ENCODE measurements around the gene KRT82. TPM values are rescaled to one million over a fixed set of nuclear protein-coding genes. Genes with fewer than 3 reads are reported as not detected.

KRT82 gene
- total RNA-seq, 4 donors from 2014 or later, result not detected

DNA sequence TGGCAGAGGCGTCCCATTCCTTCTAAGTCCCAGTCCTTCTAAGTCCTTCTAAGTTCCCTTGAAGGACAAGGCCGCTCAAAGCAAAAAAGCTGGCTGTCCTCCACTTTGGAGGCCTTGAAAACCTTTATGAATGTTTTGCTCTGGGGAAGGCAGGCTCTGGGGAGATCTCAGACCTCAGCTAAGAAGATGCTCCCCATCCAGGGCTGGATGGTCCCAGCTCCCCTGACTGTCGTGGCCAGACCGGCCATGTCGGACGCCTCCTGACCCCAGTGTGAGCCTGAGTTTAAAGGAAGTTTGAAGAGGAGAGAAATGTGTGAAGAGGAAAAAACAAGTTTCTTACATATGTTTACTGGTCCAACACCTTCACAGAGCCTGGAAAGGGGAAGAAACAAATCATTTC, 26.6 kb downstream of the KRT82 start:
- no peaks in the 10 kb centered on the region for H3K27me3 ChIP-seq
- no peak for TF ChIP-seq POLR2A (IDR thresholded peaks at IDR 0.05)
- TF ChIP-seq, protein P1, sequence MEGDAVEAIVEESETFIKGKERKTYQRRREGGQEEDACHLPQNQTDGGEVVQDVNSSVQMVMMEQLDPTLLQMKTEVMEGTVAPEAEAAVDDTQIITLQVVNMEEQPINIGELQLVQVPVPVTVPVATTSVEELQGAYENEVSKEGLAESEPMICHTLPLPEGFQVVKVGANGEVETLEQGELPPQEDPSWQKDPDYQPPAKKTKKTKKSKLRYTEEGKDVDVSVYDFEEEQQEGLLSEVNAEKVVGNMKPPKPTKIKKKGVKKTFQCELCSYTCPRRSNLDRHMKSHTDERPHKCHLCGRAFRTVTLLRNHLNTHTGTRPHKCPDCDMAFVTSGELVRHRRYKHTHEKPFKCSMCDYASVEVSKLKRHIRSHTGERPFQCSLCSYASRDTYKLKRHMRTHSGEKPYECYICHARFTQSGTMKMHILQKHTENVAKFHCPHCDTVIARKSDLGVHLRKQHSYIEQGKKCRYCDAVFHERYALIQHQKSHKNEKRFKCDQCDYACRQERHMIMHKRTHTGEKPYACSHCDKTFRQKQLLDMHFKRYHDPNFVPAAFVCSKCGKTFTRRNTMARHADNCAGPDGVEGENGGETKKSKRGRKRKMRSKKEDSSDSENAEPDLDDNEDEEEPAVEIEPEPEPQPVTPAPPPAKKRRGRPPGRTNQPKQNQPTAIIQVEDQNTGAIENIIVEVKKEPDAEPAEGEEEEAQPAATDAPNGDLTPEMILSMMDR (IDR thresholded peaks at IDR 0.05), result no peak
- no peak overlapping the region for H3K27ac ChIP-seq
- no peaks in the 10 kb centered on the region for H3K4me1 ChIP-seq
- no peak for DNase-seq
- no peaks in the 10 kb centered on the region for H3K36me3 ChIP-seq
- H3K9me3 ChIP-seq, result no peaks in the 10 kb centered on the region
- H3K4me3 ChIP-seq, result no peak overlapping the region

DNA sequence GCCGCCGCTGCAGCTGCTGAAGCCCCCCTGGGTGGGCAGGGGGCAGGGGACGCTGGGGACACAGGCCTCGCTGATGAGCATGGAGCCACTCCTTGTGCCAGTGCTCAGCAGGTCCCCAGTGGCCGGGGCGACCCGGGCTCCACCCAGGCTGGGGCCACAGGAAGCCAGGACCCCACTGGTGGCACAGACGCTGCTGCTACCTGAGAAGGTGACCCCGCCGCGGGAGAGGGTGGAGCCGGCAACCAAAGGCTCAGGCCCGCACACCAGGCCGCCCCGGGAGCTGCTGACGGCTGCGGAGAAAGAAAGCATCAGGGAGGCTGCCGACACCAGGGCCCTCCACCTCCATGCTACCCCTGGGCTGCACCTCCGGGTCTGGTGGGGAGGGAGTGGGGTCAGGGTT, 28.0 kb downstream of the KRT82 start:
- Histone ChIP-seq H3K4me1 (no peaks in the 10 kb centered on the region), H3K36me3 (no peaks in the 10 kb centered on the region), H3K27me3 (no peaks in the 10 kb centered on the region), H3K9me3 (no peaks in the 10 kb centered on the region), H3K27ac (no peak overlapping the region), H3K4me3 (no peak overlapping the region)
- no peak for DNase-seq
- no peak for TF ChIP-seq POLR2A (IDR thresholded peaks at IDR 0.05)
- TF ChIP-seq, protein P1 (IDR thresholded peaks at IDR 0.05), result no peak

DNA sequence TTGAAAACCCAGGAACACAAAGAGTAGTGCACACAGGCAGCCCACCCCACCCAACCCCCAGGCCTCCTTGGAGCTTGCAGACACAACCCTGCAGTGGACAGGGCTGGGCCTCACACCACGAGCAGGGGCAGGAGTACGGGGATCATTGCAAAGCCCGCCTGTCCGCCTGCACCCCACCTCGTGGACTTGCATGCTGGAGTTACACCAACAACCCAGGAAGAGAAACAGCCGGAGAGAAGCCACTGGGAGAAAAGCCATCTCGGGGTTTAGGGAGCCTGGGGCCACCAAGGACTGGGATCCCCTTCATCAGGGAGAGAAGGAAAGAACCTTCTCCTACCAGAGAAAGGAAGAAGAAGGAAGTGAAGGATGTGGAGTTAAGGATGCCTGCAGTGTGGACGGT, 28.9 kb downstream of the KRT82 start:
- H3K36me3 ChIP-seq, result no peaks in the 10 kb centered on the region
- H3K27ac ChIP-seq, result no peak overlapping the region
- no peaks in the 10 kb centered on the region for H3K4me1 ChIP-seq
- no peaks in the 10 kb centered on the region for H3K9me3 ChIP-seq
- H3K27me3 ChIP-seq, result no peaks in the 10 kb centered on the region
- TF ChIP-seq, protein P1 (IDR thresholded peaks at IDR 0.05), result no peak
- TF ChIP-seq POLR2A (IDR thresholded peaks at IDR 0.05), result no peak
- DNase-seq, result no peak
- H3K4me3 ChIP-seq, result no peak overlapping the region

DNA sequence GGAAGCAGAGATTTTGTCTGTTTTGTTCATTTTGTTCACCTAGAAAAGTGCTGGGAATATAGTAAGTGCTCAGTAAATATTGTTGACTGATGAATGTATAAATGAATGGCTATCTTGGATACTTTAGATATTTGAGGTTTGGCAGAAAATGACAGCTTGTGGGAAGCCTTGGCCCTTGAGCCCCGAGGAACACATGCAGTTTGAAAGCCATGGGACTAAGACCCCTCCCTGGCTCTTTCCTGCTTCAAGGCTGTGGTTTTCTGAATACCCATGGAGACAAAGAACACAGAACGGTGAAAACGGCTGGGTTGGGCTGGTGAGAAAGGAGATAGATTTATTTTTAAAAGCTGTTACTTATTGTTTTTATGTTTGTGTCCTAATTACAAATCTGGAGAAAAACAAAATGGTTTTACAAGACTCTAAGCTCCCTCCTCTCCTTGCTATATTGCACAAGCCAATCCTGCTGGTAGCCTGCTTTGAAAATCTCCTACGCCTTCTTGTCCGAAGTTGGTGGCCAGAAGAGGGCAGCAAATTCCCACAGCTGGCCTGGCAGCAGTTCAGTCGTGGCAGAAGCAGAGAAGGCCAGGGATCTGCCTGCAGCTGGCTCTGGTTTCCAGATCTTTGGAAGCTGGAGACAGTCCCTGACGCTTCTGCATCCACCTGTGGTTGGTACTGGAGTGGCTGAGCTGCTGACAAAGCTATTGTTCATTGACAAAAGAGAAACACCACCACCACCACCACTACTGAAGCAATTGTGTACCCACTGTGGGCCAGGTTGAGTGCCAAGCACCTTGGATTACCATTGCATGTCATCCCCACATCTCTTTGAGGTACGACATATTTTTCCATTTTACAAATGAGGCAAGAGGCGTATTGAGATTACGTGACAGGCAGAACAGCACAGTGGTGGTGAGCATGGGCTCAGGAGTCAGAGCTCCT, 33.6 kb downstream of the KRT82 start:
- TF ChIP-seq, protein P1 (IDR thresholded peaks at IDR 0.05), result peak in 5 of 6 experiments; percentile 15 to 84 (median 75)
- no peak for TF ChIP-seq POLR2A (IDR thresholded peaks at IDR 0.05)
- H3K9me3 ChIP-seq, result no peaks in the 10 kb centered on the region
- peak; percentile 56 to 89 (median 80) for DNase-seq
- H3K27me3 ChIP-seq, result no peaks in the 10 kb centered on the region
- peak overlapping the region in 1 of 4 donors; percentile 56 for H3K27ac ChIP-seq
- H3K4me1 ChIP-seq, result no peaks in the 10 kb centered on the region
- no peak overlapping the region for H3K4me3 ChIP-seq
- H3K36me3 ChIP-seq, result no peaks in the 10 kb centered on the region

DNA sequence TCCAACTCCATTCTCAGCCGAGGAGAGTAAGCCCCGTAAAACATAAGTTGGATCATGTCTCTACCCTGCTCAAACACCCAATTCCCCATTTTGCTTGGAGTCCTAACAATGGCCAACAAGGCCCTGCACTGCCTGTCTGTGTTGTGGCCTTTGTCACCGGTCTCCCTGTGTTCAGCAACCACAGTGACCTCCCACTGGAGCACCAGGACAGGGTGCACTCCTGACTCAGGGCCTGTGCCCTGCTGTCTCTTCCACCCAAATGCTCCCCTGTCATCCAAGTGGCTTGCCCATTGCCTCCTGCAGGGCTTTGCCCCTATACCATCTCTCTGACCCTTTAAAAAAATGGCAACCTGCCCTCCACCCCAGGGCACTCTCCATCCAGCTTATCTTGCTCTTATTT, 34.4 kb downstream of the KRT82 start:
- H3K27me3 ChIP-seq, result no peaks in the 10 kb centered on the region
- no peaks in the 10 kb centered on the region for H3K36me3 ChIP-seq
- DNase-seq, result no peak
- no peaks in the 10 kb centered on the region for H3K9me3 ChIP-seq
- no peak overlapping the region for H3K4me3 ChIP-seq
- no peaks in the 10 kb centered on the region for H3K4me1 ChIP-seq
- TF ChIP-seq, protein P1 (IDR thresholded peaks at IDR 0.05), result no peak
- no peak for TF ChIP-seq POLR2A (IDR thresholded peaks at IDR 0.05)
- peak overlapping the region in 2 of 4 donors; percentile 35 to 56 for H3K27ac ChIP-seq
